ENCODE measurements around the gene FRZB.

Gene FRZB

GRCh38 chr2:182784058-182784706 is 82.3 kb downstream of the FRZB start:
- no peak for DNase-seq
